ENCODE measurements around the gene SELENOM. TPM values are rescaled to one million over a fixed set of nuclear protein-coding genes. Genes with fewer than 3 reads are reported as not detected.
"Not testable (repeated sequence)": the region's sequence is repeated elsewhere in the genome, so short reads cannot be mapped to it uniquely, and the experiment has no call there.

The SELENOM gene
- polyA plus RNA-seq, 4 donors = 6.4 to 29.0 (median 12.2) TPM

DNA sequence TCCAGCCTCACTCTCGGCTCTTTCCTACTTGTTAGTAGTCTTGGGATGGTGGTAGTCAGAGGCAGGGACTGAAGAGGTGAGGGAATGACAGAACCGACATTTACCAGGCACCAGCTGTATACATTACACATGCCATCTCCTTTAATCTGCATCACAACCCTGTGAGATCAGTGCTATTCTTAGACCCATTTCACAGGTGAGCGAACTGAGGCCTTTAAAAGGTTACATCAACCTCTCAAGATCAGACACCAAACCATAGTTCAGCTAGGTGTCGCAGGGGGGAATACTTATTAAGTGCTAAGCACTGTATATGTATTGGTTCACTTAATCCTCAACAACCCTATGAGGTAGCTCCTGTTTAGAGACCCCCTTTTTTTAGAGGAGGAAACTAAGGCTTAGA, 27.3 kb upstream of the SELENOM start:
- no peak for DNase-seq (ENCODE audit: low read depth in 4 of 4, low spot score in 3 of 4)

DNA sequence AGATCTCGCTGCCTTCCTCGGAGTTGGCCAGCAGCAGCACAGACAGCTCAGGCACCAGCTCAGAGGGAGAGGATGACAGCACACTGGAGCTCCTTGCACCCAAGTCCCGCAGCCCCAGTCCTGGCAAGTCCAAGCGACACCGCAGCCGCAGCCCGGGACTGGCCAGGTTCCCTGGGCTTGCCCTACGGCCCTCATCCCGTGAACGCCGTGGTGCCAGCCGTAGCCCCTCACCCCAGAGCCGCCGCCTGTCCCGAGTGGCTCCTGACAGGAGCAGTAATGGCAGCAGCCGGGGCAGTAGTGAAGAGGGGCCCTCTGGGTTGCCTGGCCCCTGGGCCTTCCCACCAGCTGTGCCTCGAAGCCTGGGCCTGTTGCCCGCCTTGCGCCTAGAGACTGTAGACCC, 26.5 kb upstream of the SELENOM start:
- DNase-seq (ENCODE audit: low read depth in 4 of 4, low spot score in 3 of 4) = no peak

DNA sequence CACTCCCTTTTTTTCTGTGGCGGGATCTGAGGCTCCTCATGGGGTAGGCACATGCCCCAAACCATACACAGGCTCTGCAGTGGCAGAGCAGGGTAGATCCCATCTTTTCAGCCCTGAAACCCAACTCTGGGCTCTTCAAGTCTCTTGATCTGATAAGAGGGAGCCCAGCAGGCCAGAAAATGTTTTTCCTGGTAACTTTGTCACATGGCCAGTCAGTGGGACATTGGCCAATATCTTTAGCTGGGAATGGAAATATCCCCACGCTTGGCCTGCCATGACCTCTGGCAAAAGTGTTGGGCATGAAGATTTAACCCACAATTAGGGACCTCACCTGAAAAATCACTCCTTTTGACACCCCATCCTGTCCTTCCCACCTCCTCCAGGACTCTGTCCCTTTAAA, 23.5 kb upstream of the SELENOM start:
- DNase-seq (ENCODE audit: low read depth in 4 of 4, low spot score in 3 of 4) = no peak

DNA sequence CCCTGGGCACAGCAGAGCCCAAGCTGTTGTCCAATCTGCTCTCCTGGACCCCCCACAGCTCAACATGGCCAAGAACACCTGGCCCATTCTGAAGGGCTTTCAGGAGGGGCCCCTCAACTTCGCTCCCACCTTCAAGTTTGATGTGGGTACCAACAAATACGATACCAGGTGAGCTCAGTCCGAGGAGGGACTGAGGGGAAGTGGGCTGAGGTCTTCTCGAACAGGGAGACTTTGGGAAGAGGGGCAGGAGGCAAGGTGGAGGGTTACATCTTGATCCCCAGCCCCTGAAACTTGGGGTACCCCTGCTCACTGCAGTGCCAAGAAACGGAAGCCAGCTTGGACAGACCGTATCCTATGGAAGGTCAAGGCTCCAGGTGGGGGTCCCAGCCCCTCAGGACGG, 20.8 kb upstream of the SELENOM start:
- no peak for DNase-seq (ENCODE audit: low read depth in 4 of 4, low spot score in 3 of 4)

DNA sequence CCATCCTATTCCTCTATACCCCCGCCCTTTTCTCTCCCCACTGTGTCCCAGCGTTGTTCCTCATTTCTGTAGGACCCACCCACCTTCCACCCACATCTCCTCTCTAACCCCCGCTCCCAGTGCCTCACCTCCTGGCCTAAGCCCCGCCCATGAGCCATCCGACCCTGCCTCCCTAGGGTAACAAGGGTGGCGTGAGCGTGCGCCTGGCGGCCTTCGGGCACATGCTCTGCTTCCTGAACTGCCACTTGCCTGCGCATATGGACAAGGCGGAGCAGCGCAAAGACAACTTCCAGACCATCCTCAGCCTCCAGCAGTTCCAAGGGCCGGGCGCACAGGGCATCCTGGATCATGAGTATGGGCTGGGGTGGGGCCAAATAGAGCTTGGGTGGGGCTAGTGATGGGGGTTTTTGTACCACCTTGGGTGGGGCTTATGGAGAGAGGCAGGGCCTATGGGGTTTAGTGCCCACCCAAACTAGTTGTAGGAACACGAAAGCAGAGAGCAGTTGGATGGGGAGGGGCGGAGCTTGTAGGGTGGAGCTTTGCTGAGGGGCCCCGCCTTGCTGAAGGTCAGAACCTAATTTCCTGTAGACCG, 19.9 kb upstream of the SELENOM start:
- DNase-seq (ENCODE audit: low read depth in 4 of 4, low spot score in 3 of 4) = no peak

DNA sequence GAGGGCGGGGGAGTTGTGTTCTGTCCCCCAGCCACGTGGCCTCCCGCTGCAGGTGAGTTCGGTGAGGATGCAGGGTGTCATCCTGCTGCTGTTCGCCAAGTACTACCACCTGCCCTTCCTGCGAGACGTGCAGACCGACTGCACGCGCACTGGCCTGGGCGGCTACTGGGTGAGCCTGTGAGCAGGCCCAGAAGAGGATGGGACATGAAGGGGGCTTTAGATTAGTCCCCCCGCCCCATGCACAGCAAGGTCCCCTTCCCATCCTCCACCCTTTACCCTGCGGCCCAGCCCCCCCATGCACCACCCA, 19.5 kb upstream of the SELENOM start:
- no peak for DNase-seq (ENCODE audit: low read depth in 4 of 4, low spot score in 3 of 4)

DNA sequence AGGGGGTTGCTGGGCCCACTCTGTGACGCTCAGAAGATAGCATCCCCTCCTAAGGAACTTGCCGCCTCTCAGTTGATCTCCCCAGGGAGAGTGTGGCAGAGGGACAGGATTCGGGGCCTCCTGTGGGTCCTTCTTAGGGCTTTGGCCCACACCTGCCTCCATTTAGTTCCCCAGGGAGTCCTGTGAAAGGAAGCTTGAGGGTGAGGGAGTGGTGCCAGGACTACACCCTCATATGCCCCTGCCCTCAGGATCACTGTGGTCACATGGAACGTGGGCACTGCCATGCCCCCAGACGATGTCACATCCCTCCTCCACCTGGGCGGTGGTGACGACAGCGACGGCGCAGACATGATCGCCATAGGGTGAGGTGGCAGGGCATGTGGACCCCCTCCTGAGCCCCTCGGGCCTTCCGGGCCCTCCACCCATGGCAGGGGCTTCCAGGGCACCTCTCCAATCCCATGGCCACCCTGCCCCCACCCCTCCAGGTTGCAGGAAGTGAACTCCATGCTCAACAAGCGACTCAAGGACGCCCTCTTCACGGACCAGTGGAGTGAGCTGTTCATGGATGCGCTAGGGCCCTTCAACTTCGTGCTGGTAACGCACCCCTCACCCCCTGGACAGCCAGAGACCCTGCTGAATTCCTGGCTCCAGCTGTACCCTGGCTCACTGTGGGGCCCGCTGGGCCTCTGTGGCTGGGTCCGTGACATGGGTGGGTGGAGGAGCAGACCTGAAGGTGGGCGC, 18.9 kb upstream of the SELENOM start:
- no peak for DNase-seq (ENCODE audit: low read depth in 4 of 4, low spot score in 3 of 4)

DNA sequence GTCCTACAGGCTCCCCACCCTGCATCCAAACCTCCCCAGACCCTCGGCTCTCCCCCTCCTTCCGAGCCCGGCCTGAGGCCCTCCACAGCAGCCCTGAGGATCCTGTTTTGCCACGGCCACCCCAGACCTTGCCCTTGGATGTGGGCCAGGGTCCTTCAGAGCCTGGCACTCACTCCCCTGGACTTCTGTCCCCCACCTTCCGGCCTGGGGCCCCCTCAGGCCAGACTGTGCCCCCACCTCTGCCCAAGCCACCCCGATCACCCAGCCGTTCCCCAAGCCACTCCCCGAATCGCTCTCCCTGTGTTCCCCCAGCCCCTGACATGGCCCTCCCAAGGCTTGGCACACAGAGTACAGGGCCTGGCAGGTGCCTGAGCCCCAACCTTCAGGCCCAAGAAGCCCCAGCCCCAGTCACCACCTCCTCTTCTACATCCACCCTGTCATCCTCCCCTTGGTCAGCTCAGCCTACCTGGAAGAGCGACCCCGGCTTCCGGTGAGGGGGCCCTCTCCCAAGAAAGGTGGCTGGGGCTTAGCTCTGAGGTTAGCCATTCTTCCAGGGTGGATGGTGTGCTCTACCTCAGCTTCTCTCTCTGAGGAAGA, 18.3 kb upstream of the SELENOM start:
- no peak for DNase-seq (ENCODE audit: low read depth in 4 of 4, low spot score in 3 of 4)

DNA sequence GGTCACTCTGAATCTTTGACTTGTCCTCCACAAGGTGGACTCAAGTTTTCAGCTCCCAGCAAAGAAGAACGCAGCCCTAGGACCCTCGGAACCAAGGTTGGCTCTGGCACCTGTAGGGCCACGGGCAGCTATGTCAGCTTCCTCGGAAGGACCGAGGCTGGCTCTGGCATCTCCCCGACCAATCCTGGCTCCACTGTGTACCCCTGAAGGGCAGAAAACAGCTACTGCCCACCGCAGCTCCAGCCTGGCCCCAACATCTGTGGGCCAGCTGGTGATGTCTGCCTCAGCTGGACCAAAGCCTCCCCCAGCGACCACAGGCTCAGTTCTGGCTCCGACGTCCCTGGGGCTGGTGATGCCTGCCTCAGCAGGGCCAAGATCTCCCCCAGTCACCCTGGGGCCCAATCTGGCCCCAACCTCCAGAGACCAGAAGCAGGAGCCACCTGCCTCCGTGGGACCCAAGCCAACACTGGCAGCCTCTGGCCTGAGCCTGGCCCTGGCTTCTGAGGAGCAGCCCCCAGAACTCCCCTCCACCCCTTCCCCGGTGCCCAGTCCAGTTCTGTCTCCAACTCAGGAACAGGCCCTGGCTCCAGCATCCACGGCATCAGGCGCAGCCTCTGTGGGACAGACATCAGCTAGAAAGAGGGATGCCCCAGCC, 17.6 kb upstream of the SELENOM start:
- no peak for DNase-seq (ENCODE audit: low read depth in 4 of 4, low spot score in 3 of 4)

DNA sequence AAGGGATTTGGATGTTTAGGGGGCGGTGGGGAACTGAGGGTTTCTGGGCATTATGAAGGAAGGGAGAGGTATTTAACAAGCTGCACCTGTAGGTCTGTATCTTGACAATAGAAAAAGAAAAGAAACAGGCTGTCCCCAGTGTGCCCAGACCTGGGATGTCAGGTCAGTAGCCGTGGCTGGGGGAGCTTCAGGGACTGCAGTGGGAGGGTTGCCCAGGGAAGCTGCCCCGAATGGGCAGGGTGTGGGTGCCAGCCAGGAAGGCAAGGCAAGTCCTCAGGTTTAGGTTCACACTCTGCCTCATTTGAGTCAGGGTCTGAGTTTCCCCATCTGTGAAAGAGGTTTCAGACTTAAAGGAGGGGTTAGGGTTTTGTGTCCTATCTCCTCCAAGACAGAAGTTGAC, 16.9 kb upstream of the SELENOM start:
- no peak for DNase-seq (ENCODE audit: low read depth in 4 of 4, low spot score in 3 of 4)

DNA sequence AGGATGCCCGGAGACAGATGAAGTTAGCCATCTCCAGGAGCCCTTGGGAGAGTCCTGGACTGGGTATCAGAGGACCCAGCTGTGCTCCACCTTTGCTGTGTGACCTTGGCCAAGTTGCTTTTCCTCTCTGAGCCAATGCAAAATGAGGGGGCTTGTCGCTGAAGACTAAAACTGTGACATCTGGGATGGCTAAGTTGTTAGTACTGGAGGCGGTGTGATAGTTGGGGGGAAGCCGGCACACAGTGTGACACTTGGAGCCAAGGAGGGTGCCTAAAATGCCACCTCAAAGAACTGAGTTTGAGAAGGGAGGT, 15.9 kb upstream of the SELENOM start:
- DNase-seq (ENCODE audit: low read depth in 4 of 4, low spot score in 3 of 4) = no peak

DNA sequence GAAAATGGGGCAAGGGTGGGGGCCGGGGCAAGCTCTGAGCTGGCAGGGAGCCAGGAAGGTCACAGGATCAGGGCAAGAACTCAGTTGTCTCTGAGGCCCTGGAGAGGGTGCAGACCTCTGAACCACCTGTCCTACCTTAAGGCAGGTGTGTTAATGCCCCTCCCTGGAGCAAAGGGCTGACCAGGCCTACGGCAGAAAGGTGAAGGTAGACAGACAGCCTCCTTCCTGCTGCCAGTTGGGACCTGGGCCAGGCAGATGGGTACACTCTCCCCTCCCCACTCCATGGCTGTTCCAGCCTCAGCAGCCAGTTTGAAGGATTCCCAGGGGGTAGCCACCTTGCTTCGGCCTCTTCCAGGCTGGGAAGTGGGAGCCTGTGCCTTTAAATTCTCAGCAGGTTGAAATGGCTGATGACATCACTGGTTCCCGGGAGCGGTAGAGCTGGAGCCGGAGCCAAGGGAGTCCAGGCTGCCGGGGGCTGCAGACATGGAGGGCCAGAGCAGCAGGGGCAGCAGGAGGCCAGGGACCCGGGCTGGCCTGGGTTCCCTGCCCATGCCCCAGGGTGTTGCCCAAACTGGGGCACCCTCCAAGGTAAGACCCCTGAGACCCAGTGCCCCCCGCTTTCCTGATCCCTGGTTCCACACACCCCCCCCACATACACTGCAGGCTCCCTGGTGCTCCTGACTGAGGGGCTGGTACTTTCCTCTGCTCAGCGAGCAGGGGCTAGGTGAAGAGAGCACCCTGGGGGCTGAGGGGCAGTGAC, 15.3 kb upstream of the SELENOM start, which contains the start of gene INPP5J:
TSS of gene INPP5J (plus strand) at position 435 of the 760 bp plus-strand sequence. CDS start at position 484, 49 bp downstream.
- no peak for DNase-seq (ENCODE audit: low read depth in 4 of 4, low spot score in 3 of 4)

DNA sequence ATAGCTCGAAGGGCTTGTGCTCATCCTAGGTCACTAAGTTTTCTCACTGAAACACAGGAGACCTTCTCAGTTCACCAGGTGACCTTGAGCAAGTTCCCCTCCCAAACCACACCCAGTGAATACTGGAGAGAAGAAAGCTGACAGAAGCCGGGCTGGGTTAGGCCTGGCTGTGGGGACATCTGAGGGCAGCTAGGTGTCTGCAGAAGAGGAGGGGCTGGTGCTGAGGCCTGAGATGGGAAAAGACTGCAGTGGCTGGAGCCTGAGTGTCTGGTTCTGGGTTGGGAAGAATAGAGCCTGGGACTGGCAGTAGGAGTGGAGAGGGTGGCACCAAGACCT, 14.8 kb upstream of the SELENOM start:
- DNase-seq (ENCODE audit: low read depth in 4 of 4, low spot score in 3 of 4) = no peak

DNA sequence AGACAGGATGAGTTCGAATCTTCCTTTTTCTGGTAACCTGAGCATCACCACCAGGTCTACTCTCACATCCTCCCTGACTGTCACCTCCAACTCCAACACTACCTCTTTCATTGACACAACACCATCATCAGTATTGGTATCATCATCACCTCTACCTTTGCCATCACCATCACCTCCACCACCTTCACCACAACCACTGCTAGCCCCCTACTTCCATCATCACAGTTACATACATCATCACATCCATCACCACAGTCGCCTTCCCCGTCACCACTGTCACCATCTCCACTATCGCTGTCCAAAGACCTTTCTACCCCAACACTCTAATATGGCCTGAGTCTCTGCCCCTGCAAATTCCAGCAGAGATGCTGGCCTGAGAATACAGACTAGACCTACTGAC, 14.0 kb upstream of the SELENOM start:
- no peak for DNase-seq (ENCODE audit: low read depth in 4 of 4, low spot score in 3 of 4)

DNA sequence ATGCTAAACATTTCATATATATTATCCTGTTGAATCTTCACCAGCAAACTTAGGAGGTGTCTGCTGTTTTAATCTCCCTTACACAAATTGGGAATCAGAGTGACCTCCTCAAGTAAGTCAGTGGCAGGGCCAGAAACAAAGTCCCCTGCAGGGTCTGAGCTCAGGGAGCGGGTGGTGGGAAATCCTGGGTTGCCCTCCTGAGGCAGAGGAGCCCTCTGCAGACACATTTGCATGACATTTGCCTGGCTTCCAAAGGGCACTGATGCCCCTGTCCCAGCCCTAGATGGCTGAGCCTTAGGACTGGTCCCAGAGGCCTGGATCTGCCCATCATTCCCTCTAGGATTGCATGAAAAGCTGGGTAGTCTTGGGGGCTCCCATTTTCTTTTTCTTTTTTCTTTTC, 13.3 kb upstream of the SELENOM start:
- no peak for DNase-seq (ENCODE audit: low read depth in 4 of 4, low spot score in 3 of 4)

DNA sequence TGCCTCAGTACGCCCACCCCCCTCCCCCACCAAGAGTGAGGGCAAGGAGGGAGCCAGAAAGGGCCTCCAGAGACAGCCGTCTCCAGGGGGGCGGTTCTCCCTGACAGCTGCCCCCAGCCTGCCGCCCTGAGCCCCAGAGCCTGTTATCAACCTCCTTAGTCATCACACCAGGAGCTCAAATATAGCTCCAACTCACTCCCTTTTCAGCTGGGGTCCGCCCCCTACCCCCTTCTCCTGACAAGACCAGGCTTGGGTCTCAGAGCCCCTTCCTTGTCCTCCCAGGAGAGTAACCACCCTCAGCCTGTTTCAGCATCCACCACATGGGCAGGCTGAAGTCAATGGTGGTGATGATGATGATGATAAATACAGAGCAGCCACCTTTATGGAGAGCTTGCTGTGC, 12.9 kb upstream of the SELENOM start:
- DNase-seq (ENCODE audit: low read depth in 4 of 4, low spot score in 3 of 4) = no peak

DNA sequence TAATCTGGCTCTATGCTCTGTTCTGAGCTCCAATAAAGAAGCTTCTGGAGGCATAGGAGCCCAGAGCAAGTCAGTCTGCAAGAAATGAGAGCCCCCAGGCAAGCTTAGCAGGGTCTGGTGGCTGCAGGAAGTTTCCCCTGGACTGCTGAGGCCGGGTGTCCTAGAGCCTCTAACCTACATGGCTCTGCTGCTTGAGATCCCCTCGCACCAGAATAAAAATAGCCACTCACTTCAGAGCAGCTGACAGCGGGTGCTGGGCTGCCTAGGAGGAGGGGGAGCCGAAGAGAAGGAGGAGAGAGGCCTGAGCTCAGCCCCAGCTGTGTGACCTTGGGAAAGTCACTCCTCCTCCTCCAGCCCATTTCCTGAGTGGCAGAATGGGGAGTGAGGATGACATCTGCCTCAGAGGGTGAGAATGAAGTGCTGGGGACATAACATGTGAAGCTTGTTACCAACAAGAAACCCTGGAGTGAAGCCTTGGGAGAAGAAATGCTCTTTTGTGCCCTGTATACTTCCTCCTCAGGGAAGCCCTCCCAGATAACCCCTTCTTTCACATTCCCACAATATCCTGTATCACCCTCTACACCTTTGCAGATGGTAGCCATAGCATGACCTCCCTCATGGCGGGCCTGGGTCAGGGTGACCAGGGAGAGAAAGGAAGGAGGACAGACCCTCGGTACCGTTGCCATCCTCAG, 11.8 kb upstream of the SELENOM start:
- DNase-seq (ENCODE audit: low read depth in 4 of 4, low spot score in 3 of 4) = no peak

DNA sequence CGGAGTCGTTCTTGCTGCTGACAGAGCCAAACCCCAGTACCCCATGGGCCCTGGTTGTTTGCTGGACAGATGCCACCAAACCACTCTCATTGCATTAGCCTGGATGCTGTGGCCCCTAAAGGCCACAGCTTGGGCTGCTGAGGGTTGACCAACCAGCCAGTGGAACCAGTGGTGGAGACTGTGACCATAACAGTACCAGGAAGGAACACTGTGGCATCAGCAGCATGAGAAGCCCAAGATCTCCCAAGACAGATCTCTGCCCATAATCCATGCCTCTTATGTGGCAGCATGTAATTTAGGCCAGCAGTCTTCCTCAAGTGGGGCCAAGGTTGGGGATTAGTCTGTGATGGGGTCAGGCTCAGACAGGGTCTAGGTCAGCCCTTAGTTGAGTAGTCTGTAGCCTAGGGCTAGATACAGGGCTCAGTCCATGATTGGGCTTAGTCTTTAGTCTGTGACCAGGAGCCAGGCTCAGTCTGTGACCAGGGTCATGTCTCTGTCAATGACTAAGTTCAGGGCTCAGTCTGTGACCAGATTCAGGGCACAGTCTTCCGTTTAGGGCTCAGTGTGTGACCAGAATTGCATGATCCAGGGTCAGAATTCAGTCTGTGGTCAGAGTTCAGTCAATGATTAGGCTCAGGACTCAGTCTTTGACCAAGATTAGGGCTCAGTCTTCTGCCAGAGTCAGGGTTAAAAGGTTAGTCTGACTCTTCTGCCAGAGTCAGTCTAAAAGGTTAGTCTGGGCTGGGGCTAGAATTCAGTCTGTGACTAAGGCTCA, 10.9 kb upstream of the SELENOM start:
- no peak for DNase-seq (ENCODE audit: low read depth in 4 of 4, low spot score in 3 of 4)

DNA sequence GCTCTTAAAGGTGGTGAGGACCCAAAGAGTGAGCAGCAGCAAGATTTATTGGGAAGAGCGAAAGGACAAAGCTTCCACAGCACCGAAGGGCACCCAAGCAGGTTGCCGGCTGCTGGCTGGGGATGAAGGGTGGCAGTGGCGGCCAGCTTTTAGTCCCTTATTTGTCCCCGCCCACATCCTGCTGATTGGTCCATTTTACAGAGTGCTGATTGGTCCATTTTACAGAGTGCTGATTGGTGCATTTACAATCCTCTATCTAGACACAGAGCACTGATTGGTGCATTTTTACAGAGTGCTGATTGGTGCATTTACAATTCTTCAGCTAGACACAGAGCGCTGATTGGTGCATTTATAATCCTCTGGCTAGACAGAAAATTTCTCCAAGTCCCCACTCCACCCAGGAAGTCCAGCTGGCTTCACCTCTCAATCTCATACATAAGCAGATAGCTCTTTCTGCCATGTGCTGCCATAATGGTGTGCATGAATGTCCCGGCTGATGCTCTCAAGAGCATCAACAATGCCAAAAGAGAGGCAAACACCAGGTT, 5.3 kb upstream of the SELENOM start:
- DNase-seq (ENCODE audit: low read depth in 4 of 4, low spot score in 3 of 4) = not testable (repeated sequence)

DNA sequence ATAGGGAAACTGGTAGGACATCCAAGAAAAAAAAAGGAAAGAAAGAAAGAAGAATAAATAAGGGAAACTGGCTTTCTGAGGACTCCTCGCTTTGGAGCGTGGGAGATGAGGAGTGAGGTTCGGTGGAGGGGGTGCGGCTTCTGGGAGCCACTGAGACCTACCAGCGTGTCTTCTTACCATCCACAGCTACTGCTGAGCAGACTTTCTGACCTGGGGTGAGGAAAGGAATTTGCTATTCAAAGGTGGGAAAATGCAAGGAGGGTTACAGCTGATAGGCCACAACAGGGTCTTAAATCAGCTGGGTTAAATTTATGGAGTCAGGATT, 488 bp upstream of the SELENOM start:
- no peak for DNase-seq (ENCODE audit: low read depth in 4 of 4, low spot score in 3 of 4)
